ENCODE measurements around the gene TGFBR1.

- TF ChIP-seq, protein P1, sequence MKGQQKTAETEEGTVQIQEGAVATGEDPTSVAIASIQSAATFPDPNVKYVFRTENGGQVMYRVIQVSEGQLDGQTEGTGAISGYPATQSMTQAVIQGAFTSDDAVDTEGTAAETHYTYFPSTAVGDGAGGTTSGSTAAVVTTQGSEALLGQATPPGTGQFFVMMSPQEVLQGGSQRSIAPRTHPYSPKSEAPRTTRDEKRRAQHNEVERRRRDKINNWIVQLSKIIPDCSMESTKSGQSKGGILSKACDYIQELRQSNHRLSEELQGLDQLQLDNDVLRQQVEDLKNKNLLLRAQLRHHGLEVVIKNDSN (IDR thresholded peaks at IDR 0.05): no peak
- TF ChIP-seq MAX (IDR thresholded peaks at IDR 0.05) (no peak), EP300 (IDR thresholded peaks at IDR 0.05; ENCODE audit: borderline replicate concordance) (no peak), TAF1 (IDR thresholded peaks at IDR 0.05; ENCODE audit: low read depth) (no peak)
These were observed 4.6 kb downstream of the TGFBR1 start for GRCh38 chr9:99109522-99109921.
